Parathyroid adenoma (tissue), 2 donors: Measurements from ENCODE around the gene CD9.

Source experiments
- H2AFZ ChIP-seq: fragments of 300-600 bp; sonication (generic); one replicate; pipeline ENCODE4 v1.7.0; 2017; ENCODE audit warnings: antibody characterized with exemption, mild to moderate bottlenecking
- H3K27ac ChIP-seq: fragments of 300-600 bp; sonication (generic); one replicate; pipeline ENCODE4 v1.7.0; 2017
- H3K27me3 ChIP-seq: fragments of 300-600 bp; sonication (generic); one replicate; pipeline ENCODE4 v1.7.0; 2017; ENCODE audit warnings: low read length; ENCODE audit not compliant: control insufficient read depth, insufficient read depth
- H3K36me3 ChIP-seq: fragments of 300-600 bp; sonication (generic); one replicate; pipeline ENCODE4 v1.7.0; 2017; ENCODE audit warnings: low read length; ENCODE audit not compliant: control insufficient read depth, insufficient read depth
- H3K4me1 ChIP-seq: fragments of 300-600 bp; sonication (generic); one replicate; pipeline ENCODE4 v1.7.0; 2017; ENCODE audit warnings: control low read depth
- H3K4me2 ChIP-seq: fragments of 300-600 bp; sonication (generic); one replicate; pipeline ENCODE4 v1.7.0; 2017; ENCODE audit warnings: low read length
- H3K4me3 ChIP-seq: fragments of 300-600 bp; sonication (generic); one replicate; pipeline ENCODE4 v1.7.0; 2017; ENCODE audit warnings: low read depth, low read length
- H3K79me2 ChIP-seq: fragments of 300-600 bp; sonication (generic); one replicate; pipeline ENCODE4 v1.7.0; 2017; ENCODE audit warnings: control low read depth
- H3K9ac ChIP-seq: fragments of 300-600 bp; sonication (generic); one replicate; pipeline ENCODE4 v1.7.0; 2017; ENCODE audit warnings: mild to moderate bottlenecking
- H3K9me3 ChIP-seq: fragments of 300-600 bp; sonication (generic); one replicate; pipeline ENCODE4 v1.7.0; 2017; ENCODE audit warnings: low read length; ENCODE audit not compliant: control insufficient read depth
- CTCF ChIP-seq: fragments of 300-600 bp; sonication (generic); IDR thresholded peaks from one replicate; pipeline ENCODE4 v1.7.0; 2017; ENCODE audit warnings: antibody characterized with exemption, mild to moderate bottlenecking
- donor health status: primary hyperparathyroidism.

Gene CD9

GRCh38 chr12:6192604-6193380 is 7.4 kb upstream of the CD9 start:
- no peak overlapping the region for H2AFZ ChIP-seq
- H3K4me3 ChIP-seq, result no peak overlapping the region
- no peaks in the 10 kb centered on the region for H3K36me3 ChIP-seq
- H3K79me2 ChIP-seq, result peaks cover 5% of the 10 kb centered on the region
- no peak overlapping the region for H3K27ac ChIP-seq
- no peaks in the 10 kb centered on the region for H3K9me3 ChIP-seq
- no peaks in the 10 kb centered on the region for H3K27me3 ChIP-seq
- H3K4me2 ChIP-seq, result no peak overlapping the region
- peaks cover 6% of the 10 kb centered on the region for H3K4me1 ChIP-seq
- H3K9ac ChIP-seq, result no peak overlapping the region
- no peak for TF ChIP-seq CTCF

- Histone ChIP-seq H3K4me2 (no peak overlapping the region), H2AFZ (peak overlapping the region; percentile 14), H3K4me1 (peaks cover 16% of the 10 kb centered on the region), H3K9ac (no peak overlapping the region), H3K4me3 (no peak overlapping the region), H3K27me3 (no peaks in the 10 kb centered on the region), H3K27ac (no peak overlapping the region), H3K36me3 (no peaks in the 10 kb centered on the region), H3K79me2 (peaks cover 5% of the 10 kb centered on the region), H3K9me3 (no peaks in the 10 kb centered on the region)
- TF ChIP-seq CTCF, result no peak
These were observed 6.1 kb upstream of the CD9 start for GRCh38 chr12:6193853-6194815.

- Histone ChIP-seq H3K9me3 (no peaks in the 10 kb centered on the region), H3K27ac (peak overlapping the region; percentile 34), H3K4me2 (no peak overlapping the region), H3K4me3 (no peak overlapping the region), H3K36me3 (no peaks in the 10 kb centered on the region), H3K4me1 (peaks cover 23% of the 10 kb centered on the region), H2AFZ (peak overlapping the region; percentile 5), H3K79me2 (peaks cover 9% of the 10 kb centered on the region), H3K9ac (no peak overlapping the region), H3K27me3 (no peaks in the 10 kb centered on the region)
- TF ChIP-seq CTCF, result peak; percentile 96
These were observed 4.3 kb upstream of the CD9 start for GRCh38 chr12:6195665-6196535.

GRCh38 chr12:6198051-6198450 is 2.1 kb upstream of the CD9 start:
- H3K79me2 ChIP-seq, result peaks cover 28% of the 10 kb centered on the region
- H2AFZ ChIP-seq, result peak overlapping the region; percentile 47
- no peaks in the 10 kb centered on the region for H3K36me3 ChIP-seq
- no peaks in the 10 kb centered on the region for H3K27me3 ChIP-seq
- H3K9ac ChIP-seq, result no peak overlapping the region
- no peak overlapping the region for H3K4me2 ChIP-seq
- peak overlapping the region; percentile 99 for H3K27ac ChIP-seq
- H3K9me3 ChIP-seq, result no peaks in the 10 kb centered on the region
- H3K4me1 ChIP-seq, result peaks cover 29% of the 10 kb centered on the region
- H3K4me3 ChIP-seq, result no peak overlapping the region
- TF ChIP-seq CTCF, result no peak
